Measurements from ENCODE around the gene PTPRN2. TPM values are rescaled to one million over a fixed set of nuclear protein-coding genes. Genes with fewer than 3 reads are reported as not detected.

The PTPRN2 gene
- total RNA-seq, 1 experiment from 2014 or later, result 0.11 TPM

- peaks cover 7% of the 10 kb centered on the region for H3K9me3 ChIP-seq (ENCODE audit: low read depth, low read length, poor library complexity, severe bottlenecking)
- H3K36me3 ChIP-seq (ENCODE audit: insufficient read depth, low read length, poor library complexity, severe bottlenecking), result no peaks in the 10 kb centered on the region
- no peak overlapping the region for H3K27ac ChIP-seq (ENCODE audit: low read depth, low read length, poor library complexity, severe bottlenecking)
- ChIA-PET POLR2A (ENCODE audit: low non-redundant PET) (no interaction called here), CTCF (no interaction called here)
- H3K4me1 ChIP-seq (ENCODE audit: insufficient read depth, low read length, poor library complexity, severe bottlenecking), result no peaks in the 10 kb centered on the region
- no peak overlapping the region for H3K4me3 ChIP-seq (ENCODE audit: low read depth, low read length, poor library complexity, severe bottlenecking)
- DNase-seq (ENCODE audit: low spot score), result no peak
- TF ChIP-seq CTCF (conservative IDR thresholded peaks at IDR 0.05; ENCODE audit: low read depth, low read length), result no peak
- no peak for TF ChIP-seq EZH2 (IDR thresholded peaks at IDR 0.05; ENCODE audit: borderline replicate concordance, low read depth, low read length, poor library complexity, severe bottlenecking)
- no peaks in the 10 kb centered on the region for H3K27me3 ChIP-seq (replicated peaks; ENCODE audit: insufficient read depth, low read depth, low read length, poor library complexity)
- intact Hi-C loops (cut with micrococcal nuclease; ENCODE audit: unreplicated experiment), result no loop called here
- BruUV-seq (replicated peaks), result no TSS peak
These were observed 587.5 kb downstream of the PTPRN2 start for GRCh38 chr7:158000160-158000559.

- H3K4me1 ChIP-seq (ENCODE audit: insufficient read depth, low read length, poor library complexity, severe bottlenecking), result no peaks in the 10 kb centered on the region
- DNase-seq (ENCODE audit: low spot score), result no peak
- ChIA-PET CTCF (no interaction called here), POLR2A (ENCODE audit: low non-redundant PET) (no interaction called here)
- peaks cover 7% of the 10 kb centered on the region for H3K9me3 ChIP-seq (ENCODE audit: low read depth, low read length, poor library complexity, severe bottlenecking)
- no TSS peak for BruUV-seq (replicated peaks)
- TF ChIP-seq EZH2 (IDR thresholded peaks at IDR 0.05; ENCODE audit: borderline replicate concordance, low read depth, low read length, poor library complexity, severe bottlenecking) (no peak), CTCF (conservative IDR thresholded peaks at IDR 0.05; ENCODE audit: low read depth, low read length) (no peak)
- no peak overlapping the region for H3K4me3 ChIP-seq (ENCODE audit: low read depth, low read length, poor library complexity, severe bottlenecking)
- H3K36me3 ChIP-seq (ENCODE audit: insufficient read depth, low read length, poor library complexity, severe bottlenecking), result no peaks in the 10 kb centered on the region
- intact Hi-C loops (cut with micrococcal nuclease; ENCODE audit: unreplicated experiment), result no loop called here
- no peak overlapping the region for H3K27ac ChIP-seq (ENCODE audit: low read depth, low read length, poor library complexity, severe bottlenecking)
- H3K27me3 ChIP-seq (replicated peaks; ENCODE audit: insufficient read depth, low read depth, low read length, poor library complexity), result no peaks in the 10 kb centered on the region
These were observed 588.6 kb downstream of the PTPRN2 start for GRCh38 chr7:157998884-157999552.

GRCh38 chr7:157997471-157997870 is 590.2 kb downstream of the PTPRN2 start:
- intact Hi-C loops (cut with micrococcal nuclease; ENCODE audit: unreplicated experiment), result no loop called here
- peaks cover 7% of the 10 kb centered on the region for H3K9me3 ChIP-seq (ENCODE audit: low read depth, low read length, poor library complexity, severe bottlenecking)
- DNase-seq (ENCODE audit: low spot score), result no peak
- TF ChIP-seq CTCF (conservative IDR thresholded peaks at IDR 0.05; ENCODE audit: low read depth, low read length) (no peak), EZH2 (IDR thresholded peaks at IDR 0.05; ENCODE audit: borderline replicate concordance, low read depth, low read length, poor library complexity, severe bottlenecking) (no peak)
- no peaks in the 10 kb centered on the region for H3K36me3 ChIP-seq (ENCODE audit: insufficient read depth, low read length, poor library complexity, severe bottlenecking)
- ChIA-PET POLR2A (ENCODE audit: low non-redundant PET) (no interaction called here), CTCF (no interaction called here)
- no peak overlapping the region for H3K4me3 ChIP-seq (ENCODE audit: low read depth, low read length, poor library complexity, severe bottlenecking)
- no peaks in the 10 kb centered on the region for H3K4me1 ChIP-seq (ENCODE audit: insufficient read depth, low read length, poor library complexity, severe bottlenecking)
- H3K27ac ChIP-seq (ENCODE audit: low read depth, low read length, poor library complexity, severe bottlenecking), result no peak overlapping the region
- no peaks in the 10 kb centered on the region for H3K27me3 ChIP-seq (replicated peaks; ENCODE audit: insufficient read depth, low read depth, low read length, poor library complexity)
- no TSS peak for BruUV-seq (replicated peaks)

Data from A673 (cell line).